ENCODE data around the gene FHL1. TPM values are rescaled to one million over a fixed set of nuclear protein-coding genes. Genes with fewer than 3 reads are reported as not detected.

Gene FHL1
- total RNA-seq, 2 experiments from 2014 or later = 25.5 to 31.0 TPM

DNA sequence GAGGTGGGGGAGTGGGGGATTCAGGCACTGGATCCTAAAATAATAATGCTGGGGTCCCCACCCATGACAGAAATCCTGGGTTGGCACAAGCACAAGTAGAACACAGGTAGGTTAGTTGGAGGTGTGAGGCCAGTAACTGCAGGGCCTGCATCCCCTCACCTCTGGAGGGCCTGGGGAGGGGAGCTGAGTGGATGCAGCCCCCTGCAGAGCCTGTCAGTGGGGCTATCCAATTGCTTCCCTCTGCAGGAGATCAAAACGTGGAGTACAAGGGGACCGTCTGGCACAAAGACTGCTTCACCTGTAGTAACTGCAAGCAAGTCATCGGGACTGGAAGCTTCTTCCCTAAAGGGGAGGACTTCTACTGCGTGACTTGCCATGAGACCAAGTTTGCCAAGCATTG lies 60.2 kb downstream of the FHL1 start:
- DNase-seq = no peak
- peaks cover 5% of the 10 kb centered on the region for H3K36me3 Mint-ChIP-seq (ENCODE audit: low read depth)
- H3K9me3 Mint-ChIP-seq = no peaks in the 10 kb centered on the region
- no peak overlapping the region for H3K27ac Mint-ChIP-seq
- peaks cover 34% of the 10 kb centered on the region for H3K4me1 Mint-ChIP-seq
- POLR2A ChIA-PET = no interaction called here
- H3K4me3 Mint-ChIP-seq = no peak overlapping the region
- CTCF ChIA-PET = interaction anchor here (0.6 kb wide), 1 partner anchor 78 kb away, joined by 3 read pairs; no protein-coding TSS in a partner anchor
- no peaks in the 10 kb centered on the region for H3K27me3 Mint-ChIP-seq

GRCh38 chrX:136209016-136209738 lies 61.8 kb downstream of the FHL1 start:
- ChIA-PET CTCF (interaction anchor here (0.8 to 3.8 kb wide), 5 partner anchors 12 to 180 kb away, joined by 3 to 30 read pairs (median 5); no protein-coding TSS in a partner anchor), POLR2A (no interaction called here)
- no peaks in the 10 kb centered on the region for H3K9me3 Mint-ChIP-seq
- peaks cover 19% of the 10 kb centered on the region for H3K4me1 Mint-ChIP-seq
- H3K27me3 Mint-ChIP-seq = no peaks in the 10 kb centered on the region
- H3K4me3 Mint-ChIP-seq = no peak overlapping the region
- peaks cover 5% of the 10 kb centered on the region for H3K36me3 Mint-ChIP-seq (ENCODE audit: low read depth)
- H3K27ac Mint-ChIP-seq = no peak overlapping the region
- DNase-seq = peak; percentile 38

- H3K9me3 Mint-ChIP-seq = no peaks in the 10 kb centered on the region
- no peak overlapping the region for H3K4me3 Mint-ChIP-seq
- peaks cover 5% of the 10 kb centered on the region for H3K36me3 Mint-ChIP-seq (ENCODE audit: low read depth)
- ChIA-PET CTCF (interaction anchor here (0.5 to 3.8 kb wide), 5 partner anchors 12 to 226 kb away, joined by 3 to 30 read pairs (median 3); no protein-coding TSS in a partner anchor), POLR2A (no interaction called here)
- peaks cover 13% of the 10 kb centered on the region for H3K4me1 Mint-ChIP-seq
- no peak for DNase-seq
- no peaks in the 10 kb centered on the region for H3K27me3 Mint-ChIP-seq
- no peak overlapping the region for H3K27ac Mint-ChIP-seq
These were observed 62.4 kb downstream of the FHL1 start for GRCh38 chrX:136209751-136210150.

DNA sequence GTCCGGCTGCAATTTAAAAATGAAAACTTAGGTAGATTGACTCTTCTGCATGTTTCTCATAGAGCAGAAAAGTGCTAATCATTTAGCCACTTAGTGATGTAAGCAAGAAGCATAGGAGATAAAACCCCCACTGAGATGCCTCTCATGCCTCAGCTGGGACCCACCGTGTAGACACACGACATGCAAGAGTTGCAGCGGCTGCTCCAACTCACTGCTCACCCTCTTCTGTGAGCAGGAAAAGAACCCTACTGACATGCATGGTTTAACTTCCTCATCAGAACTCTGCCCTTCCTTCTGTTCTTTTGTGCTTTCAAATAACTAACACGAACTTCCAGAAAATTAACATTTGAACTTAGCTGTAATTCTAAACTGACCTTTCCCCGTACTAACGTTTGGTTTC lies 62.9 kb downstream of the FHL1 start:
- DNase-seq = no peak
- Mint-ChIP-seq H3K9me3 (no peaks in the 10 kb centered on the region), H3K27ac (no peak overlapping the region), H3K4me1 (peaks cover 8% of the 10 kb centered on the region), H3K36me3 (ENCODE audit: low read depth) (peaks cover 5% of the 10 kb centered on the region), H3K4me3 (no peak overlapping the region), H3K27me3 (no peaks in the 10 kb centered on the region)
- POLR2A ChIA-PET = no interaction called here
- CTCF ChIA-PET = interaction anchor here (0.5 to 3.8 kb wide), 3 partner anchors 13 to 226 kb away, joined by 3 to 30 read pairs (median 7); no protein-coding TSS in a partner anchor

GRCh38 chrX:136210806-136211205 lies 63.5 kb downstream of the FHL1 start:
- Mint-ChIP-seq H3K9me3 (no peaks in the 10 kb centered on the region), H3K36me3 (ENCODE audit: low read depth) (peaks cover 5% of the 10 kb centered on the region), H3K27me3 (no peaks in the 10 kb centered on the region), H3K4me3 (no peak overlapping the region), H3K27ac (no peak overlapping the region), H3K4me1 (peaks cover 5% of the 10 kb centered on the region)
- ChIA-PET POLR2A (no interaction called here), CTCF (interaction anchor here (3.8 kb wide), 1 partner anchor 181 kb away, joined by 30 read pairs; no protein-coding TSS in a partner anchor)
- DNase-seq = no peak

- Mint-ChIP-seq H3K36me3 (ENCODE audit: low read depth) (peaks cover 5% of the 10 kb centered on the region), H3K27ac (no peak overlapping the region), H3K4me3 (no peak overlapping the region), H3K27me3 (no peaks in the 10 kb centered on the region), H3K4me1 (peaks cover 2% of the 10 kb centered on the region), H3K9me3 (no peaks in the 10 kb centered on the region)
- POLR2A ChIA-PET = no interaction called here
- DNase-seq = no peak
- CTCF ChIA-PET = interaction anchor here (3.8 kb wide), 1 partner anchor 182 kb away, joined by 30 read pairs; no protein-coding TSS in a partner anchor
These were observed 64.6 kb downstream of the FHL1 start for GRCh38 chrX:136211766-136212556.

- H3K27me3 Mint-ChIP-seq = no peaks in the 10 kb centered on the region
- no peak overlapping the region for H3K4me3 Mint-ChIP-seq
- peaks cover 10% of the 10 kb centered on the region for H3K36me3 Mint-ChIP-seq (ENCODE audit: low read depth)
- POLR2A ChIA-PET = no interaction called here
- DNase-seq = no peak
- peaks cover 8% of the 10 kb centered on the region for H3K4me1 Mint-ChIP-seq
- H3K27ac Mint-ChIP-seq = no peak overlapping the region
- no peaks in the 10 kb centered on the region for H3K9me3 Mint-ChIP-seq
- CTCF ChIA-PET = no interaction called here
These were observed 65.3 kb downstream of the FHL1 start for GRCh38 chrX:136212557-136213111.

- ChIA-PET POLR2A (no interaction called here), CTCF (no interaction called here)
- Mint-ChIP-seq H3K36me3 (ENCODE audit: low read depth) (peaks cover 20% of the 10 kb centered on the region), H3K27me3 (no peaks in the 10 kb centered on the region), H3K4me1 (peaks cover 15% of the 10 kb centered on the region), H3K27ac (no peak overlapping the region), H3K9me3 (no peaks in the 10 kb centered on the region), H3K4me3 (no peak overlapping the region)
- DNase-seq = no peak
These were observed 67.2 kb downstream of the FHL1 start for GRCh38 chrX:136214551-136214950.

DNA sequence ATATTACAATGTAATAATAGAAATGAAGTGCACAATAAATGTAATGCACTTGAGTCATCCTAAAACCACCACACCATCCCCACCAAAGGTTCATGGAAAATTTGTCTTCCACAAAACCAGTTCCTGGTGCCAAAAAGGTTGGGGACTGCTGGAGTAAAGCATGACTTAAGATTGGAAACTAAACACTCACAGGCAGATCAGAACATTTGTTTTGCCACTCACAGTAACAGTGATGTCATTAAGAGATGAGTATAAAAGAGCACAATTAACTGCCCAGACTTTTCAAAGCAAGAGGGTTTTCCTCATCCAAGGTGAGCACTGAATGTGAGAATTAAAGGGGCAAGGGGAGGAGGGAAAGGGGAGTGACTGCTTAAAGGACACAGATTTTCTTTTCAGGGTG lies 68.2 kb downstream of the FHL1 start:
- ChIA-PET CTCF (no interaction called here), POLR2A (no interaction called here)
- H3K27me3 Mint-ChIP-seq = no peaks in the 10 kb centered on the region
- H3K36me3 Mint-ChIP-seq (ENCODE audit: low read depth) = peaks cover 22% of the 10 kb centered on the region
- no peaks in the 10 kb centered on the region for H3K9me3 Mint-ChIP-seq
- H3K4me3 Mint-ChIP-seq = no peak overlapping the region
- no peak for DNase-seq
- H3K27ac Mint-ChIP-seq = no peak overlapping the region
- peaks cover 18% of the 10 kb centered on the region for H3K4me1 Mint-ChIP-seq

DNA sequence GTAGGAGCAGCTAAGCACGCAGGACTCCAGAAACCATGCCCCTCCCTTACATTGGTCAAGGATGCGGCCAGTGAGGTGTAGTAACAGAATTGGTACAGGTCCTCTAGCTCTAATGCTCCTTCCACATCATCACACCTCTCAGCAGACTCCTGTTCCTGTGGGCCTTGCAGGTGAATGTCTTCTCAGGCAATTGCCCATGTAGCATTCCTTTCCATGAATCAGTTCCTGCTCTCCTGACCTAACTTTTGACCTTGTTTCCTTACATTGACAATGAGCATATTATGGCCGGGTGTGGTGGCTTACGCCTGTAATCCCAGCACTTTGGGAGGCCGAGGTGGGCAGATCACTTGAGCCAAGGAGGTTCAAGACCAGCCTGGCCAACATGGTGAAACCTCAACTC lies 72.6 kb downstream of the FHL1 start:
- H3K36me3 Mint-ChIP-seq (ENCODE audit: low read depth) = peaks cover 47% of the 10 kb centered on the region
- no peaks in the 10 kb centered on the region for H3K27me3 Mint-ChIP-seq
- no peak for DNase-seq
- ChIA-PET CTCF (no interaction called here), POLR2A (no interaction called here)
- H3K27ac Mint-ChIP-seq = no peak overlapping the region
- H3K4me3 Mint-ChIP-seq = no peak overlapping the region
- no peaks in the 10 kb centered on the region for H3K9me3 Mint-ChIP-seq
- H3K4me1 Mint-ChIP-seq = peaks cover 28% of the 10 kb centered on the region

DNA sequence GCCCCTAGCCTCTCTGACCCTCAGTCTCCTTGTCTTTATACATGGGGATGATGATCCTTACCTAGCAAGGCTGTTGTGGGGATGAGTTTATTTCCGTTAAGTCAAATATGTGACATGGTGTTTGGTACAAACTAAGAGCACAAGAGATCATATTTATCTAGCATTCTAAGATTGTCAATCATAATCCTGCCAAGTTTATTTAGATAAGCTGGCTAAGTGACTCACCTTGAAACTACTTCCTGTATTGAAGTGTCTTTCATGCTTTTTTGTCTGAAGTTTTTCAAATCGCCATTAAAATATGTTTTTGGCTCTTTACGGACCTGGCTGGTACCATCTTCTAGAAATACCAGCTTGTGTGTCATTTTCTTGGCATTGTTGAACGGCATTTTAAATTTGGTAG lies 73.2 kb downstream of the FHL1 start:
- Mint-ChIP-seq H3K27me3 (no peaks in the 10 kb centered on the region), H3K4me1 (peaks cover 28% of the 10 kb centered on the region), H3K9me3 (no peaks in the 10 kb centered on the region), H3K36me3 (ENCODE audit: low read depth) (peaks cover 54% of the 10 kb centered on the region), H3K27ac (peak overlapping the region; percentile 47), H3K4me3 (no peak overlapping the region)
- CTCF ChIA-PET = no interaction called here
- POLR2A ChIA-PET = no interaction called here
- no peak for DNase-seq

GRCh38 chrX:136220951-136221350 lies 73.6 kb downstream of the FHL1 start:
- Mint-ChIP-seq H3K4me3 (no peak overlapping the region), H3K9me3 (no peaks in the 10 kb centered on the region), H3K36me3 (ENCODE audit: low read depth) (peaks cover 57% of the 10 kb centered on the region), H3K4me1 (peaks cover 28% of the 10 kb centered on the region), H3K27ac (peak overlapping the region; percentile 47), H3K27me3 (no peaks in the 10 kb centered on the region)
- no peak for DNase-seq
- POLR2A ChIA-PET = no interaction called here
- CTCF ChIA-PET = no interaction called here

GRCh38 chrX:136221851-136222513 lies 74.6 kb downstream of the FHL1 start:
- H3K36me3 Mint-ChIP-seq (ENCODE audit: low read depth) = peaks cover 62% of the 10 kb centered on the region
- no peak overlapping the region for H3K27ac Mint-ChIP-seq
- no peaks in the 10 kb centered on the region for H3K9me3 Mint-ChIP-seq
- no peak overlapping the region for H3K4me3 Mint-ChIP-seq
- POLR2A ChIA-PET = interaction anchor here (0.6 kb wide), 1 partner anchor 22 kb away, joined by 3 read pairs; no protein-coding TSS in a partner anchor
- H3K27me3 Mint-ChIP-seq = no peaks in the 10 kb centered on the region
- DNase-seq = no peak
- CTCF ChIA-PET = interaction anchor here (1.1 kb wide), 1 partner anchor 13 kb away, joined by 3 read pairs; no protein-coding TSS in a partner anchor
- peaks cover 31% of the 10 kb centered on the region for H3K4me1 Mint-ChIP-seq

Data from activated CD4-positive, alpha-beta memory T cell treated with anti-CD3 and anti-CD28 coated beads, Interleukin-2, amount 10 ng/mL, durations not matched to agents 7 days and 5 days (primary cell).